NB4 (cell line): Measurements from ENCODE around the gene OLIG2.

Experiments
- DNase-seq: peaks from one replicate; pipeline ENCODE4 v3.0.0; 2010; ENCODE audit warnings: low read depth
- H3K4me3 ChIP-seq: one replicate; pipeline ENCODE4 v1.5.1; 2011; ENCODE audit warnings: mild to moderate bottlenecking, low read depth, low read length, moderate library complexity
- MYC ChIP-seq: IDR thresholded peaks from 2 replicates; pipeline ENCODE4 v1.6.1; 2011; ENCODE audit warnings: low read depth, low read length
- POLR2A ChIP-seq: IDR thresholded peaks from 2 replicates; pipeline ENCODE4 v1.6.1; 2011; ENCODE audit warnings: mild to moderate bottlenecking; ENCODE audit not compliant: insufficient read length; ENCODE audit errors: extremely low read depth
- TF ChIP-seq, protein P1 (sequence below): IDR thresholded peaks from one replicate; pipeline ENCODE4 v1.5.1; 2012; ENCODE audit warnings: low read depth, low read length
- TF ChIP-seq, protein P2 (sequence below): IDR thresholded peaks from 2 replicates; pipeline ENCODE4 v1.6.1; 2011; ENCODE audit warnings: low read depth, low read length

Gene OLIG2

DNA sequence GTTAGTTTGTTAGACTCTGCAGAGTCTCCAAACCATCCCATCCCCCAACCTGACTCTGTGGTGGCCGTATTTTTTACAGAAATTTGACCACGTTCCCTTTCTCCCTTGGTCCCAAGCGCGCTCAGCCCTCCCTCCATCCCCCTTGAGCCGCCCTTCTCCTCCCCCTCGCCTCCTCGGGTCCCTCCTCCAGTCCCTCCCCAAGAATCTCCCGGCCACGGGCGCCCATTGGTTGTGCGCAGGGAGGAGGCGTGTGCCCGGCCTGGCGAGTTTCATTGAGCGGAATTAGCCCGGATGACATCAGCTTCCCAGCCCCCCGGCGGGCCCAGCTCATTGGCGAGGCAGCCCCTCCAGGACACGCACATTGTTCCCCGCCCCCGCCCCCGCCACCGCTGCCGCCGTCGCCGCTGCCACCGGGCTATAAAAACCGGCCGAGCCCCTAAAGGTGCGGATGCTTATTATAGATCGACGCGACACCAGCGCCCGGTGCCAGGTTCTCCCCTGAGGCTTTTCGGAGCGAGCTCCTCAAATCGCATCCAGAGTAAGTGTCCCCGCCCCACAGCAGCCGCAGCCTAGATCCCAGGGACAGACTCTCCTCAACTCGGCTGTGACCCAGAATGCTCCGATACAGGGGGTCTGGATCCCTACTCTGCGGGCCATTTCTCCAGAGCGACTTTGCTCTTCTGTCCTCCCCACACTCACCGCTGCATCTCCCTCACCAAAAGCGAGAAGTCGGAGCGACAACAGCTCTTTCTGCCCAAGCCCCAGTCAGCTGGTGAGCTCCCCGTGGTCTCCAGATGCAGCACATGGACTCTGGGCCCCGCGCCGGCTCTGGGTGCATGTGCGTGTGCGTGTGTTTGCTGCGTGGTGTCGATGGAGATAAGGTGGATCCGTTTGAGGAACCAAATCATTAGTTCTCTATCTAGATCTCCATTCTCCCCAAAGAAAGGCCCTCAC is at the start of gene OLIG2:
TSS of gene OLIG2 (plus strand) at position 447 of the 954 bp plus-strand sequence. CDS start 928 bp downstream, outside the sequence.
- peak within 1 kb of the TSS; percentile 94 for H3K4me3 ChIP-seq
- TF ChIP-seq, protein P1, sequence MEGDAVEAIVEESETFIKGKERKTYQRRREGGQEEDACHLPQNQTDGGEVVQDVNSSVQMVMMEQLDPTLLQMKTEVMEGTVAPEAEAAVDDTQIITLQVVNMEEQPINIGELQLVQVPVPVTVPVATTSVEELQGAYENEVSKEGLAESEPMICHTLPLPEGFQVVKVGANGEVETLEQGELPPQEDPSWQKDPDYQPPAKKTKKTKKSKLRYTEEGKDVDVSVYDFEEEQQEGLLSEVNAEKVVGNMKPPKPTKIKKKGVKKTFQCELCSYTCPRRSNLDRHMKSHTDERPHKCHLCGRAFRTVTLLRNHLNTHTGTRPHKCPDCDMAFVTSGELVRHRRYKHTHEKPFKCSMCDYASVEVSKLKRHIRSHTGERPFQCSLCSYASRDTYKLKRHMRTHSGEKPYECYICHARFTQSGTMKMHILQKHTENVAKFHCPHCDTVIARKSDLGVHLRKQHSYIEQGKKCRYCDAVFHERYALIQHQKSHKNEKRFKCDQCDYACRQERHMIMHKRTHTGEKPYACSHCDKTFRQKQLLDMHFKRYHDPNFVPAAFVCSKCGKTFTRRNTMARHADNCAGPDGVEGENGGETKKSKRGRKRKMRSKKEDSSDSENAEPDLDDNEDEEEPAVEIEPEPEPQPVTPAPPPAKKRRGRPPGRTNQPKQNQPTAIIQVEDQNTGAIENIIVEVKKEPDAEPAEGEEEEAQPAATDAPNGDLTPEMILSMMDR, result no peak
- peak; percentile 80 for TF ChIP-seq MYC
- TF ChIP-seq, protein P2, sequence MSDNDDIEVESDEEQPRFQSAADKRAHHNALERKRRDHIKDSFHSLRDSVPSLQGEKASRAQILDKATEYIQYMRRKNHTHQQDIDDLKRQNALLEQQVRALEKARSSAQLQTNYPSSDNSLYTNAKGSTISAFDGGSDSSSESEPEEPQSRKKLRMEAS, result peak; percentile 93
- peak; percentile 64 for TF ChIP-seq POLR2A
- peak; percentile 98 for DNase-seq

DNA sequence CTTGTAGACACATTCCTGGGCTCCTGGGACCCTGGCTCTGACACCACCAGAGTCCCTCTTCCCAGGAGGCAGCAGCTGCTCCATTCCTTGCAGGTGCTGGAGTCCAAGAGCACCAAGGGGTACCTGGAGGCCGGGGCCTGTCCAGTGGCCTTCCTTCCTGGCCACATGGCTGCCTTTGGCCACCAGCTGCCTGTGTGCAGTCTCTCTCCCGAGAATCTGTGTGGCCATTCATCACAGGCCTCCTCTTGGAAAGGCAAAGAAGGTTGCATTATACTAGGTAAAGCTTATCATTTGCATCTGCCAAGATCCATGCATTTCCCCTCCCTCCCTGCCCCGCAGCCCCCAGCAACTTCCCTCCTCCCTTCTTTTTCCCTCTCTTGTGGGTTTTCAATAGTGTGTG is 48.9 kb upstream of the OLIG2 start:
- H3K4me3 ChIP-seq, result no peak overlapping the region
- TF ChIP-seq, protein P1, result no peak
- TF ChIP-seq POLR2A, result no peak
- TF ChIP-seq MYC, result no peak
- TF ChIP-seq, protein P2, result no peak
- no peak for DNase-seq

DNA sequence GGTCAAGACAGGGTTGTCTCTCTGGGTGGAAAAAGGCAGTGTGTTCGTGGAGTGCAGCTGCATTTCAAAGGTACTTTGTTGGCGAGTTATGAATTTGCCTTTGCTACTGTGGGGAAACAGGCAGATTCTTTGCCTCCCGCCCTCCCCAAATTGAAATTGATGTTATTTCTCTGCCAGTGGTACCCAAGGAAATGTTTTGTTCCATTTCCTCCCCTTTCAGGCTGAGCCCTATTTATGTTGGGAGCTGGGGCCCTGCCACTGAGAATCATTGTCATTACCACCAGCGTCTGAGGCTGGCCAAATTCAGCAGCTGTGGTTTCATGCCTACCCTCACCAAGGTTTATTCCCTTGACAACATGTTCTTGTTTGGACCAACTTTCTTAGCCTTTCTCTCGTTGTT is 48.5 kb upstream of the OLIG2 start:
- TF ChIP-seq, protein P2, result no peak
- TF ChIP-seq MYC (no peak), POLR2A (no peak)
- TF ChIP-seq, protein P1, result no peak
- H3K4me3 ChIP-seq, result no peak overlapping the region
- no peak for DNase-seq

DNA sequence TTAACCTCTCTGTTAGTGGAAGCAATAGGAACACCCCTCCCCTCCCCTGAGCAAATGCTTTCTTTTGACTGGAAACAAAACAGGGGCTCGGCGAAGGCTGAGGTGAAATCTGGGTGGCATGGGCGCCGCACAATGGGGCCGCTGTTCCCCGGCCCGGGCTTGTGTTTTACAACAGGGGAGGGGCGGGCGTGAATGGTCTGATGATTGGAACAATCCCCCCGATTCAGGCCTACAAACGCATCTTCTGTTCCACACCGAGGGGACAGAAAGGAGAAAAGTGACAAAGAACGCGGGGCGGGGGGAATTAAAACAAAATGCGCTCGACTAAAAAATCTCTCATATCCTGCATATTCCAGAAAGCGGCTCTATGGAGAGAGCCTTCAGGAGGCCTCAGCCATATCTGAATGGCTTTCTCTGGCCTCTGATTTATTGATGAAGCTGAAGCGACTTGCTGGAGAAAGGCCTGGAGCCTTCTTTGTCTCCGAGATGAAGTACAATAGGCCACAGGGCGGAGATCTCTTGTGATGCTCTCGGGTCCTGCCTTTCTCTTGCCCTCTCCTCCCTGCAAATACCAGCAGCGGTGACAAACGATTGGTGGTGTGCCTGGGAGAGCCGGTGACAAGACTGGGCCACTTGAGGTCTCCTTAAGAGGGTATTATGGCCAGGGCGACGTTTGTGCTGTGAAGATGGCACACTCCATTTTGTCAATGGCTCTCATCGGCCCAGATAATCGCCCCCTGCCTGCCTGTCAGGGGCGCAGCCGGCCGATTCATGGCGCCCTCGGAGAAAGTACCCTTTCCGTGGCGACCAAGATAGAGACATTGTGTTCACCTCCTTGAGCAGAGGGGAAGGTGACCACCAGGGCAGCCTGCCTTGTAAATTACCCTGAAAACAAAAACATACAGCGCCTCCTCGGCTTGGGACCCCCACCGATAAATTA is 47.1 kb upstream of the OLIG2 start:
- DNase-seq, result no peak
- no peak overlapping the region for H3K4me3 ChIP-seq
- TF ChIP-seq, protein P2, result no peak
- no peak for TF ChIP-seq POLR2A

DNA sequence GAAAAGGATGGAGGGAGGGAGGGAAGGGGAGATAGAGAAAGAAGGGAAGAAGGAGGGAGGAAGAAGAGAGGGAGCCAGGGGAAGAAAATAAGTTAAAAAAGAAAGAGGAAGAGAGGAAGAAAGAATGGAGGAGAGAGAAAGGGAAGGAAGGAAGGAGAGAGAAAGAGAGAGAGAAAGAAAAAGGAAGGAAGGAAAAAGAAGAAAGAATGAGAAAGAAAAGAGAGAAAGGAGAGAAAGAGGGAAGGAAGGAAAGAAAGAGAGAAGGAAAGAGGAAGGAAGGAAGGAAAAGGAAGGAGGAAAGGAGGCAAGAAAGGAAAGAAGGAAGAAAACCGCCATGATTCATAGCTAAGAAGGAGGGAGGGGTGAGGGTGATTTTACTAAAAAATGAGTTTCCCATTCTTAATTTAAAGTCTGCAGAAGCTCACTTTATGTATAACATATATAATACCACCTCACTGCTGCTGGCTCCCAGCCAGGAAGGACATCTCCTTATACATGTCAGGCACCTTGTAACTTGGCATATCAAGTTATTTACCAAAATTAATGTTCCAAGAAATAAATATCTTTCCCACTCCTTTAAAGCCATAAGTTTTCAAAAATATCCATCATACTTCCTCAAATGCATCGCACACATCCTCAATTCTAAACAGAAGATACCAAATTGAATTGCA is 46.0 kb upstream of the OLIG2 start:
- TF ChIP-seq POLR2A (no peak), MYC (no peak)
- TF ChIP-seq, protein P1, result no peak
- TF ChIP-seq, protein P2, result no peak
- H3K4me3 ChIP-seq, result no peak overlapping the region
- DNase-seq, result no peak

DNA sequence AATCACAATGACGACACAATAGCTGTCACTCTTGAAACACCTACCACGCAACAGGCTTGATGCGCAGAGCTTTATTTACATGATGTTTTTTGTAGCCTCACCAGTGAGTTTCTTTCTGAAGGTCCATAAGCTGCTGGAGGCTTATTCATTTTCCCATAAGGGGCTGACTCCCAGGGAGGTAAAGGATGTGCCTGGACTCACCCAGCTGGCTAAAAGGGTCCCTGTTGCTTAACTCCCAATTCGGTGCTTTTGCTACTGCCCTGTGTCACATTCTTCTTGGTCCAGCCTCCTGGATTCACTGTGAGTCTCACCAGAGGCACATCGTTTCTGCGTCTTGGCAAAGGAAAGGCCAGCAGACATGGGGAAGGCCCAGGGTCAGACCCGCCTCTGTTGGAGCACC is 44.6 kb upstream of the OLIG2 start:
- TF ChIP-seq POLR2A (no peak), MYC (no peak)
- TF ChIP-seq, protein P2, result no peak
- TF ChIP-seq, protein P1, result no peak
- no peak overlapping the region for H3K4me3 ChIP-seq
- no peak for DNase-seq
